Epithelial cell of proximal tubule (primary cell): Measurements from ENCODE around the gene FRMD8. TPM values are rescaled to one million over a fixed set of nuclear protein-coding genes. Genes with fewer than 3 reads are reported as not detected.

ENCODE experiments used
- DNase-seq: peaks from one replicate; pipeline ENCODE4 v3.0.0-alpha.2; 2011; ENCODE audit warnings: low read depth
- H3K4me3 ChIP-seq: 2 replicates; pipeline ENCODE4 v1.5.1; 2011; ENCODE audit warnings: low read depth, mild to moderate bottlenecking, low read length
- total RNA-seq: library from RNA; depleted of rRNA; stranded (reverse); fragments of >200 nt; gene quantifications from 2 replicates; pipeline ENCODE4 v1.2.3, GENCODE V29; 2015
- TF ChIP-seq, protein P1 (sequence below): conservative IDR thresholded peaks from 2 replicates; pipeline ENCODE4 v1.5.1; 2012; ENCODE audit warnings: low read depth, mild to moderate bottlenecking, low read length

FRMD8 gene
- total RNA-seq, 1 donor from 2014 or later: 43.5 TPM

DNA sequence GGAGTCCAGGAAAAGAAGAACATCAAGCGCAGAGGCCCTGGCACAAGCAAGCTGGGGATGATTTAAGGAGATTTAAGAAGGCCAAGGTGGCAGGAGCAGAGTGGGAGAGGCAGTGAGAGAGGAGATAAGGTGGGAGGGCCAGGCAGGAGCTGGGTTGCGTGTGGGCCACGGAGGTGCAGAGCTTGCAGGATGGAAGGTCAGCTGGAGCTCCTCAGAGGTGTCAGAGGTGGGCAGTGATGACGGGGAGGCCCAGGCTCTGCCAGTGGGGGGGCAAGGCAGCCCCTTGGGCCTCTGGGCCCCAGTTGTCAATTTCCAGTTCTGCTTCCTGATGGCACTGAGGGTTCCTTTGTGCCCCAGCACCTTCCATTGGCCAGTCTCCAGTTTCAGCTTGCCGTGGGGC is 6.5 kb downstream of the FRMD8 start:
- TF ChIP-seq, protein P1, sequence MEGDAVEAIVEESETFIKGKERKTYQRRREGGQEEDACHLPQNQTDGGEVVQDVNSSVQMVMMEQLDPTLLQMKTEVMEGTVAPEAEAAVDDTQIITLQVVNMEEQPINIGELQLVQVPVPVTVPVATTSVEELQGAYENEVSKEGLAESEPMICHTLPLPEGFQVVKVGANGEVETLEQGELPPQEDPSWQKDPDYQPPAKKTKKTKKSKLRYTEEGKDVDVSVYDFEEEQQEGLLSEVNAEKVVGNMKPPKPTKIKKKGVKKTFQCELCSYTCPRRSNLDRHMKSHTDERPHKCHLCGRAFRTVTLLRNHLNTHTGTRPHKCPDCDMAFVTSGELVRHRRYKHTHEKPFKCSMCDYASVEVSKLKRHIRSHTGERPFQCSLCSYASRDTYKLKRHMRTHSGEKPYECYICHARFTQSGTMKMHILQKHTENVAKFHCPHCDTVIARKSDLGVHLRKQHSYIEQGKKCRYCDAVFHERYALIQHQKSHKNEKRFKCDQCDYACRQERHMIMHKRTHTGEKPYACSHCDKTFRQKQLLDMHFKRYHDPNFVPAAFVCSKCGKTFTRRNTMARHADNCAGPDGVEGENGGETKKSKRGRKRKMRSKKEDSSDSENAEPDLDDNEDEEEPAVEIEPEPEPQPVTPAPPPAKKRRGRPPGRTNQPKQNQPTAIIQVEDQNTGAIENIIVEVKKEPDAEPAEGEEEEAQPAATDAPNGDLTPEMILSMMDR: no peak
- no peak overlapping the region for H3K4me3 ChIP-seq
- no peak for DNase-seq

DNA sequence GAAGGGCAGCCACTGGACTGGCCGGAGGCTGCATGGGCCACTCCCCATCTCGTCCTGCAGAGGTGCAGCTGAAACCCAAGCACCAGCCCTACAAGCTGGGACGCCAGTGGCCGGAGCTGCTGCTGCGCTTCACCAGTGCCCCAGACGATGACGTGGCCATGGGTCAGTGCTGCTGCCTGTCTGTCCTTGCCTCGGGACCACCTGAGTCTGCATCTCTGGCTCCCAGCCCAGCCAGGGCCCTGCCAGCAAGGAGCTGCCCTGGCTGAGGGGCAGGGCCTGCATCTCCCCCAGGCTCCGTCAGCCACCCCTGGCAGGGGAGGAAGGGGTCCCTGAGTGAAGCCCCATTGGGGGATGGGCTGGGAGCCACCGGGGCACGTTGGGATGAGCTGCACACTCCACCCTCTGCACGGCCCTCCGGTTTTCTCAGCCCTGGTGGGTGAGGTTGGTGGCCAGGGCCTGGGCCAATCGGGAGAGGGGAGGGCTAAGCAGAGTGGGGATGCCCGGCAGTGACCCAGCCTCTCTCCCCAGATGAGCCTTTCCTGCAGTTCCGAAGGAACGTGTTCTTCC is 7.2 kb downstream of the FRMD8 start:
- no peak for DNase-seq
- TF ChIP-seq, protein P1: no peak
- no peak overlapping the region for H3K4me3 ChIP-seq

DNA sequence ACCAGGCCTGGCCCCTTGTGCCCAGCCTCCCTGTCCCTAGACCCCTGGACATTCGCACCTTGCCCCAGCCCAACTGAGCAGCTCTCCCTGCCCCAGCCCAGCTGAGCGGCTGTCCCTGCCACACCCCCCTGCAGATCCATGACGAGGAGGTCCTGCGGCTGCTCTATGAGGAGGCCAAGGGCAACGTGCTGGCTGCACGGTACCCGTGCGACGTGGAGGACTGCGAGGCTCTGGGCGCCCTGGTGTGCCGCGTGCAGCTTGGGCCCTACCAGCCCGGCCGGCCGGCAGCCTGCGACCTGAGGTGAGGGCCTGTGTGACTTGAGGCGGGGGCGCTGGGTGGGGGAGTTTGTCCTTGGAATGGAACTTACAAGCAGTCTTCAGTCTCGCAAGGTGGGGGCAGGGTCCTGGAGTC is 7.7 kb downstream of the FRMD8 start:
- TF ChIP-seq, protein P1: no peak
- H3K4me3 ChIP-seq: no peak overlapping the region
- DNase-seq: no peak

DNA sequence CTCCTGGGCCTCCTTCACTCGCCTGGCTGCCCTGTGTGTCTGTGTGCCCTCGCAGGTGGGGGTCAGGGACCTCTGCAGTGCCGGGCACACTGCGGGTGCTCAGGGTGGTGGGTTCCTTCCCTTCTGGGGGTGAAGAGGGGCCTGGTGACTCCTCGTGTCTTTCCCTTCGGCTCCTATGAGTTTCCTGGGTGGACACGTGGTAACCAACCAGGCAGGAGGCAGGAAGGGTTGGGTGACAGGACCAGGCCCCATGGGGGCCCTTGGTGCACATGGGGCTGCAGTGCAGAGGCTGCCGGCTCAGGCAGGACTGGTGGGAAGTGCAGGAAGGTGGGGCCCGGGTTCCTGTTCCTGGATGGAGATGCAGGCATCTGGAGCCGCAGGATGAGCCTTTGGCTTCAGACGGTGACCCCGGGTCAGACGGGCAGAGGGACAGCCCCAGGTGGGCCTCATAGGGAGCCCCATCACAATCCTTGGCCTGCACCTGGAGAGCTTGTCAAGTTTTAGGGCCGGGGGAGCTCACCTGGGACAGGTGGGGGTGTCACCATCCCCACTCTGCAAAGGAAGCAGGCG is 9.6 kb downstream of the FRMD8 start:
- TF ChIP-seq, protein P1: no peak
- H3K4me3 ChIP-seq: no peak overlapping the region
- no peak for DNase-seq

DNA sequence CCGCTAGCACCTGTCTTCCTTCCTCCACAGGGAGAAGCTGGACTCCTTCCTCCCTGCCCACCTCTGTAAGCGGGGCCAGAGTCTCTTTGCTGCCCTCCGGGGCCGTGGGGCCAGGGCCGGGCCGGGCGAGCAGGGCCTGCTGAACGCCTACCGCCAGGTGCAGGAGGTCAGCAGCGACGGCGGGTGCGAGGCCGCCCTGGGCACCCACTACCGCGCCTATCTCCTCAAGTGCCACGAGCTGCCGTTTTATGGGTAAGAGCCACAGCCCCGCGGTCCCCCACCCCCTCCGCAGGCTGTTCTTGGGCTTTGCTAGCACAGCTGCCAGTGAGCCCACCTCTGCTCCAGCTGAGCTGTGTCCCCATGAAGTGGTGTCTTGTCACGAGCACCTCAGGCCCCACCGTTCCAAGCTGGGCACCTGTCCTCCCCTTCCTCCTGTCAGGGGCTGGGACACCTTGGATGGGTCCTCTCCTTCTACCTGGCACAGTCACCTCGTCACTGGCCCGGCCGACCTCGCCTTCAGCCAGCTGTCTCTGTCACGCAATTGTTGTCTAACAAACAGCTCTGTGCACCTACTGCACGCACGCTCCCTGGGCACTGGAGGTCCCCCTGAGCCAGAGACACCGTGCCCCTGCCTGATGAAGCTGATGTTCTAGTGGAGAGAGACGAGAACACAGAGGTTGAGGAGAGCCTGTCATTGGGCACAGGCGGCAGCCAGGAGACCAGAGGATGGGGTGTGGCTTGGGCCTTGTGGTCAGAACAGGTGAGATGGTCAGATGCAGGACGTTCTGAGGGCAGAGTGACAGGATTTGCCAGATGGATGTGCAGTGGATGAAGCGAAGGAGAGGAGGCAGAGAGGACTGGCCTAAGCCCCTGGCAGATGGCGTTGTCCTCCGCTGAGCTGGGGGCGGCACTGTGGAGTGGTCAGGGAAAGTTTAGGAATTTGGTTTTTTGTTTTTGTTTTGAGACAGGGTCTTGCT is 10.6 kb downstream of the FRMD8 start:
- no peak for DNase-seq
- no peak overlapping the region for H3K4me3 ChIP-seq
- TF ChIP-seq, protein P1: no peak

DNA sequence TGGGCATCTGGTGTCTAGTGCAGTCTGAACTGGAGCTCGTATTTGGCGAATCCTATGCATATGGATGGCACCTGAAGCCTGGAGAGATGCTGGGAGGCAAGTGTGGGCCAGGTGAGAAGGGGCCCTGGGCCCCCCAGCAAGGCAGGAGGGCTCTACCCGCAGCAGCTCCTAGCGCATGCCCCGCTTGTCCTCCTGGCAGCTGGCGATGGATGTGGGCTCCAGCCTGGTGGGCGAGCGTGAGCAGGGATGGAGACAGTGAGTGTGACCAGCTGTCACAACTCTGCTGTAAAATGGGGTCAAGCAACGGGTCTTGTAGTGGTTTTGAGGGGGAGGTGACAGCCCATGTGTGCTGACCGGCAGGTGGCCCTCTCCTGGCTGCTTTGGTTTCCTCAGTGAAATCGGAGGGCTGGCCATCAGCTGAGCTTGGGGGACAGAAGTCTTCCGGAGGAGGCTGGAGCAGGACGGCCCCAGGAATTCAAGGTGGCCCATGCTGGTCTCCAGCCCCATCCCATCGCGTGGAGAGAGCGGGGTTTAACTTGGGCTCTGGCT is 12.0 kb downstream of the FRMD8 start:
- no peak for DNase-seq
- H3K4me3 ChIP-seq: no peak overlapping the region
- TF ChIP-seq, protein P1: no peak
